Measurements from ENCODE around the gene NLN.

NLN gene

GRCh38 chr5:65854925-65855324 lies 132.9 kb downstream of the NLN start:
- ATAC-seq: no peak
- TF ChIP-seq BACH2 (CRISPR knock-in tag; IDR thresholded peaks at IDR 0.05; ENCODE audit: borderline replicate concordance) (no peak), PATZ1 (CRISPR knock-in tag; IDR thresholded peaks at IDR 0.05; ENCODE audit: borderline replicate concordance) (no peak), RARB (CRISPR knock-in tag; IDR thresholded peaks at IDR 0.05) (no peak), GLIS3 (CRISPR knock-in tag; IDR thresholded peaks at IDR 0.05) (no peak), POU6F1 (CRISPR knock-in tag; IDR thresholded peaks at IDR 0.05; ENCODE audit: borderline replicate concordance, low read depth) (no peak), ISL1 (CRISPR knock-in tag; IDR thresholded peaks at IDR 0.05) (no peak), TOX (CRISPR knock-in tag; IDR thresholded peaks at IDR 0.05; ENCODE audit: borderline replicate concordance) (no peak), PPARA (CRISPR knock-in tag; IDR thresholded peaks at IDR 0.05; ENCODE audit: borderline replicate concordance) (no peak)

DNA sequence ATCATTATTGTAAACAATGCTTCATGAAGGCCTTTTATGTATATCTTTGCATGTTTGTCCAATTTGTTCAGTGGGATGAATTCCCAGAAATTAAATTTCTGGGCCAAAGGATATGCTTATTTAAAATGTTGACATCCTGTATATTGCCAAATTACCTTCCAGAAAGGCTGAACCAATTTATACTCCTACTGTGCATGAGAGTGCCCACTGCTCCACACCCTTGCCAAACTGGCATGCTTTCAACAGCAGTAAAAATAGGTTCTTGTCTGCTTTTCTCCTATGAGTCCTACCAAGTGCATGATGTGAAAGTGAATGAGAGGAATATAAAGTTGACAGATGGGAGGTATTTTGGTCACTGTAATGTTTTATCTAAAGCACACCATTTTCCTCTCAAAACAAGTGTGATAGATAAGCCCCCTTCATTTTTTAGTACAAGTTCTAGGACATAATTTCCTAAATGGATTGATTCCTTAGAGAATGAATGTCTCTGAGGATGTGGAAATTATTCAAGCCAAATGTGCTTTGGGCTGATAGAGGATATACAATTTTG lies 133.8 kb downstream of the NLN start:
- no peak for TF ChIP-seq CSDC2 (CRISPR knock-in tag; IDR thresholded peaks at IDR 0.05)
- TF ChIP-seq ZFP30 (CRISPR knock-in tag; IDR thresholded peaks at IDR 0.05): no peak
- no peak for TF ChIP-seq OSR1 (CRISPR knock-in tag; IDR thresholded peaks at IDR 0.05)
- TF ChIP-seq GLIS3 (CRISPR knock-in tag; IDR thresholded peaks at IDR 0.05): no peak
- TF ChIP-seq ZC3H10 (CRISPR knock-in tag; IDR thresholded peaks at IDR 0.05): no peak
- TF ChIP-seq ISL1 (CRISPR knock-in tag; IDR thresholded peaks at IDR 0.05): no peak
- no peak for TF ChIP-seq PPARA (CRISPR knock-in tag; IDR thresholded peaks at IDR 0.05; ENCODE audit: borderline replicate concordance)
- no peak for TF ChIP-seq TOX (CRISPR knock-in tag; IDR thresholded peaks at IDR 0.05; ENCODE audit: borderline replicate concordance)
- TF ChIP-seq CREB5 (CRISPR knock-in tag; IDR thresholded peaks at IDR 0.05; ENCODE audit: low read depth): no peak
- TF ChIP-seq BACH2 (CRISPR knock-in tag; IDR thresholded peaks at IDR 0.05; ENCODE audit: borderline replicate concordance): no peak
- no peak for TF ChIP-seq ZNF70 (CRISPR knock-in tag; IDR thresholded peaks at IDR 0.05)
- TF ChIP-seq SNAI2 (CRISPR knock-in tag; IDR thresholded peaks at IDR 0.05): no peak
- TF ChIP-seq ZNF565 (CRISPR knock-in tag; conservative IDR thresholded peaks at IDR 0.05; ENCODE audit: low read depth): no peak
- TF ChIP-seq, protein P1, sequence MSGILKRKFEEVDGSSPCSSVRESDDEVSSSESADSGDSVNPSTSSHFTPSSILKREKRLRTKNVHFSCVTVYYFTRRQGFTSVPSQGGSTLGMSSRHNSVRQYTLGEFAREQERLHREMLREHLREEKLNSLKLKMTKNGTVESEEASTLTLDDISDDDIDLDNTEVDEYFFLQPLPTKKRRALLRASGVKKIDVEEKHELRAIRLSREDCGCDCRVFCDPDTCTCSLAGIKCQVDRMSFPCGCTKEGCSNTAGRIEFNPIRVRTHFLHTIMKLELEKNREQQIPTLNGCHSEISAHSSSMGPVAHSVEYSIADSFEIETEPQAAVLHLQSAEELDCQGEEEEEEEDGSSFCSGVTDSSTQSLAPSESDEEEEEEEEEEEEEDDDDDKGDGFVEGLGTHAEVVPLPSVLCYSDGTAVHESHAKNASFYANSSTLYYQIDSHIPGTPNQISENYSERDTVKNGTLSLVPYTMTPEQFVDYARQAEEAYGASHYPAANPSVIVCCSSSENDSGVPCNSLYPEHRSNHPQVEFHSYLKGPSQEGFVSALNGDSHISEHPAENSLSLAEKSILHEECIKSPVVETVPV (CRISPR knock-in tag; IDR thresholded peaks at IDR 0.05): no peak
- TF ChIP-seq TCF4 (CRISPR knock-in tag; IDR thresholded peaks at IDR 0.05; ENCODE audit: borderline replicate concordance): no peak
- TF ChIP-seq ZNF8 (CRISPR knock-in tag; IDR thresholded peaks at IDR 0.05): no peak
- no peak for TF ChIP-seq ZFP3 (CRISPR knock-in tag; IDR thresholded peaks at IDR 0.05)
- no peak for ATAC-seq

DNA sequence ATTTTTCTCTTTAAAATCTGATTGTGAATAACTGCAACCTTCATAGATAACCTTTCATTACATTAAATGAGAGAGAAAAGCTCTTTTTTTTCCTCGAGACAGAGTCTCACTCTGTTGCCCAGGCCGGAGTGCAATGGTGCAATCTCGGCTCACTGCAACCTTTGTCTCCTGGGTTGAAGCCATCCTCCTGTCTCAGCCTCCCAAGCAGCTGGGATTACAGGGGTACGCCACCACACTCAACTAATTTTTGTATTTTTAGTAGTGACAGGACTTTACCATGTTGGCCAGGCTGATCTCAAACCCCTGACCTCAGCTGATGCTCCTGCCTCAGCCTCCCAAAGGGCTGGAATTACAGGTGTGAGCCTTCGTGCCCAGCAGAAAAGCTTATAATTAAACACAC lies 134.5 kb downstream of the NLN start:
- ATAC-seq: no peak
- no peak for TF ChIP-seq ZFP3 (CRISPR knock-in tag; IDR thresholded peaks at IDR 0.05)
- TF ChIP-seq ZNF70 (CRISPR knock-in tag; IDR thresholded peaks at IDR 0.05): no peak
- no peak for TF ChIP-seq PPARA (CRISPR knock-in tag; IDR thresholded peaks at IDR 0.05; ENCODE audit: borderline replicate concordance)
- TF ChIP-seq, protein P2, sequence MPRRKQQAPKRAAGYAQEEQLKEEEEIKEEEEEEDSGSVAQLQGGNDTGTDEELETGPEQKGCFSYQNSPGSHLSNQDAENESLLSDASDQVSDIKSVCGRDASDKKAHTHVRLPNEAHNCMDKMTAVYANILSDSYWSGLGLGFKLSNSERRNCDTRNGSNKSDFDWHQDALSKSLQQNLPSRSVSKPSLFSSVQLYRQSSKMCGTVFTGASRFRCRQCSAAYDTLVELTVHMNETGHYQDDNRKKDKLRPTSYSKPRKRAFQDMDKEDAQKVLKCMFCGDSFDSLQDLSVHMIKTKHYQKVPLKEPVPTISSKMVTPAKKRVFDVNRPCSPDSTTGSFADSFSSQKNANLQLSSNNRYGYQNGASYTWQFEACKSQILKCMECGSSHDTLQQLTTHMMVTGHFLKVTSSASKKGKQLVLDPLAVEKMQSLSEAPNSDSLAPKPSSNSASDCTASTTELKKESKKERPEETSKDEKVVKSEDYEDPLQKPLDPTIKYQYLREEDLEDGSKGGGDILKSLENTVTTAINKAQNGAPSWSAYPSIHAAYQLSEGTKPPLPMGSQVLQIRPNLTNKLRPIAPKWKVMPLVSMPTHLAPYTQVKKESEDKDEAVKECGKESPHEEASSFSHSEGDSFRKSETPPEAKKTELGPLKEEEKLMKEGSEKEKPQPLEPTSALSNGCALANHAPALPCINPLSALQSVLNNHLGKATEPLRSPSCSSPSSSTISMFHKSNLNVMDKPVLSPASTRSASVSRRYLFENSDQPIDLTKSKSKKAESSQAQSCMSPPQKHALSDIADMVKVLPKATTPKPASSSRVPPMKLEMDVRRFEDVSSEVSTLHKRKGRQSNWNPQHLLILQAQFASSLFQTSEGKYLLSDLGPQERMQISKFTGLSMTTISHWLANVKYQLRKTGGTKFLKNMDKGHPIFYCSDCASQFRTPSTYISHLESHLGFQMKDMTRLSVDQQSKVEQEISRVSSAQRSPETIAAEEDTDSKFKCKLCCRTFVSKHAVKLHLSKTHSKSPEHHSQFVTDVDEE (CRISPR knock-in tag; IDR thresholded peaks at IDR 0.05): no peak
- TF ChIP-seq RARB (CRISPR knock-in tag; IDR thresholded peaks at IDR 0.05): no peak
- TF ChIP-seq POU6F1 (CRISPR knock-in tag; IDR thresholded peaks at IDR 0.05; ENCODE audit: borderline replicate concordance, low read depth): no peak
- TF ChIP-seq ESRRG (CRISPR knock-in tag; IDR thresholded peaks at IDR 0.05): no peak
- no peak for TF ChIP-seq CSDC2 (CRISPR knock-in tag; IDR thresholded peaks at IDR 0.05)
- TF ChIP-seq BACH2 (CRISPR knock-in tag; IDR thresholded peaks at IDR 0.05; ENCODE audit: borderline replicate concordance): no peak
- no peak for TF ChIP-seq CREB5 (CRISPR knock-in tag; IDR thresholded peaks at IDR 0.05; ENCODE audit: low read depth)
- TF ChIP-seq OSR1 (CRISPR knock-in tag; IDR thresholded peaks at IDR 0.05): no peak
- no peak for TF ChIP-seq TCF4 (CRISPR knock-in tag; IDR thresholded peaks at IDR 0.05; ENCODE audit: borderline replicate concordance)
- TF ChIP-seq TOX (CRISPR knock-in tag; IDR thresholded peaks at IDR 0.05; ENCODE audit: borderline replicate concordance): no peak
- TF ChIP-seq, protein P1 (CRISPR knock-in tag; IDR thresholded peaks at IDR 0.05): no peak
- no peak for TF ChIP-seq ZC3H10 (CRISPR knock-in tag; IDR thresholded peaks at IDR 0.05)
